ENCODE results near the gene PRSS16. TPM values are rescaled to one million over a fixed set of nuclear protein-coding genes. Genes with fewer than 3 reads are reported as not detected.
A peak's percentile ranks its signal among the peaks of the same experiment; 100 is the strongest.

PRSS16 gene
- total and polyA plus RNA-seq, 9 of the 15 experiments (the other 6 are each of a cell fraction or from before 2014, with no cell fraction given), result 4.5 to 21.3 (median 12.1) TPM

GRCh38 chr6:27250277-27251111 lies 3.0 kb downstream of the PRSS16 start (continued):
- TF ChIP-seq FOXO4 (CRISPR knock-in tag; IDR thresholded peaks at IDR 0.05), result no peak
- no peak for TF ChIP-seq E2F4 (CRISPR knock-in tag; IDR thresholded peaks at IDR 0.05; ENCODE audit: low read depth)
- no peak; the same call in 1 of the 2 replicates for TF ChIP-seq ZC3H4 (CRISPR knock-in tag; IDR thresholded peaks at IDR 0.05; ENCODE audit: borderline replicate concordance)
- no peak for TF ChIP-seq ZNF695 (CRISPR knock-in tag; IDR thresholded peaks at IDR 0.05)
- TF ChIP-seq SNAPC5 (CRISPR knock-in tag; IDR thresholded peaks at IDR 0.05), result no peak
- no peak for TF ChIP-seq PYGO2 (tag; IDR thresholded peaks at IDR 0.05)
- TF ChIP-seq PREB (CRISPR knock-in tag; IDR thresholded peaks at IDR 0.05), result no peak
- no peak for TF ChIP-seq ZNF76 (CRISPR knock-in tag; IDR thresholded peaks at IDR 0.05; ENCODE audit: borderline replicate concordance)
- no peak for TF ChIP-seq TFE3 (CRISPR knock-in tag; IDR thresholded peaks at IDR 0.05)
- no peak for TF ChIP-seq SMARCA4 (IDR thresholded peaks at IDR 0.05)
- no peak for TF ChIP-seq CTCF (IDR thresholded peaks at IDR 0.05 in 2 of 3, conservative IDR thresholded peaks at IDR 0.05 in 1 of 3; ENCODE audit: insufficient read depth in 2 of 3, low read depth in 1 of 3, low read length in 3 of 3)
- no peak for TF ChIP-seq KLF1 (tag; IDR thresholded peaks at IDR 0.05)
- TF ChIP-seq ZNF224 (CRISPR knock-in tag; IDR thresholded peaks at IDR 0.05), result no peak
- peak in 1 of 2 experiments; percentile 26 for TF ChIP-seq E2F6 (IDR thresholded peaks at IDR 0.05; ENCODE audit: borderline replicate concordance in 1 of 2, extremely low read depth in 1 of 2, insufficient read depth in 1 of 2, insufficient read length in 1 of 2, low read depth in 1 of 2, low read length in 1 of 2, poor library complexity in 1 of 2, severe bottlenecking in 1 of 2)
- TF ChIP-seq ELF2 (CRISPR knock-in tag; IDR thresholded peaks at IDR 0.05), result no peak

All from K562 (cell line).